GM10248 (cell line): Measurements from ENCODE around the gene SLC6A3.

Experiments
- CTCF ChIA-PET: fragments of 300-600 bp; sonication (Branson Sonifier 250); formaldehyde crosslinking; extraction: SDS; loops from one replicate; lab custom pipeline; 2021; ENCODE audit warnings: antibody characterized with exemption; lab: Yijun Ruan, JAX
- POLR2A ChIA-PET: fragments of 350-650 bp; sonication (Branson Sonifier 250); formaldehyde crosslinking; extraction: SDS; loops from one replicate; lab custom pipeline; 2020; ENCODE audit warnings: antibody characterized with exemption; lab: Yijun Ruan, JAX
- DNase-seq: peaks from one replicate; pipeline ENCODE4 v3.0.0; 2012; ENCODE audit errors: extremely low spot score
- TF ChIP-seq, protein P1 (sequence below): IDR thresholded peaks from 2 replicates; pipeline ENCODE4 v1.5.1; 2012; ENCODE audit warnings: mild to moderate bottlenecking, low read depth; ENCODE audit errors: extremely low read depth, missing control alignments, control extremely low read depth

Gene SLC6A3

DNA sequence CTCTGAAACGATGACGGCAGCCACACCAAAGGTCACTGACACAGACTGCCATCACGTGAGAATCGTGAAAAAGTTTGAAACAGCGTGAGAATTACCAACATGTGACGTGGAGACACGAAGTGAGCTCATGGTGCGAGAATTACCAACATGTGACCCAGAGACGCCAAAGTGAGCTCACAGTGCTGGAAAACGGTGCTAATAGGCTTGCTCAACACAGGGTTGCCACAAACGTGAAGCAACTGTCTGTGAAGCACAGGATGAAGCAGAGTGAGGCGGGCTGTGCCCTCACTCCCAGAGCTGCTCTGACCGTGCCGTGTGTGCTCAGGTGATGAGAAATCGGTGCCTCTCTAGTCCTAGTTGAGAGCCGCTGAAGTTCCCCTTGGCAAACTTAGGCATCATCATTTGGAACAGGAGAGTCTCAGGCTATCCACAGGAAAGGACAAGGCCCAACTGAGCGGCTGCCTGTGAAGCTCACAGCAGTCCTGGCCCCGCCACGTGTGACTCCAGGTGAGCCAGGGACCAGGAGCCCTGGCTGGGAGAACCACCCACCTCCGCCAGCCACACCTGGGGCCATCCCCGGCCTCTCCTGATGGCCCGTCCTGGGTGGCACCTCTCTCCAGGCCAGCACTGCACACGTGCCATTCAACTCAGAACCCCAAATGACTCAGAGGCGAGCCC, 29.8 kb upstream of the SLC6A3 start:
- POLR2A ChIA-PET: interaction anchor here (1.2 kb wide), 1 partner anchor 17 kb away, joined by 3 read pairs; no protein-coding TSS in a partner anchor
- CTCF ChIA-PET: interaction anchor here (0.9 to 1.4 kb wide), 3 partner anchors 9 to 48 kb away, joined by 3 to 5 read pairs (median 4); no protein-coding TSS in a partner anchor
- DNase-seq: no peak
- TF ChIP-seq, protein P1, sequence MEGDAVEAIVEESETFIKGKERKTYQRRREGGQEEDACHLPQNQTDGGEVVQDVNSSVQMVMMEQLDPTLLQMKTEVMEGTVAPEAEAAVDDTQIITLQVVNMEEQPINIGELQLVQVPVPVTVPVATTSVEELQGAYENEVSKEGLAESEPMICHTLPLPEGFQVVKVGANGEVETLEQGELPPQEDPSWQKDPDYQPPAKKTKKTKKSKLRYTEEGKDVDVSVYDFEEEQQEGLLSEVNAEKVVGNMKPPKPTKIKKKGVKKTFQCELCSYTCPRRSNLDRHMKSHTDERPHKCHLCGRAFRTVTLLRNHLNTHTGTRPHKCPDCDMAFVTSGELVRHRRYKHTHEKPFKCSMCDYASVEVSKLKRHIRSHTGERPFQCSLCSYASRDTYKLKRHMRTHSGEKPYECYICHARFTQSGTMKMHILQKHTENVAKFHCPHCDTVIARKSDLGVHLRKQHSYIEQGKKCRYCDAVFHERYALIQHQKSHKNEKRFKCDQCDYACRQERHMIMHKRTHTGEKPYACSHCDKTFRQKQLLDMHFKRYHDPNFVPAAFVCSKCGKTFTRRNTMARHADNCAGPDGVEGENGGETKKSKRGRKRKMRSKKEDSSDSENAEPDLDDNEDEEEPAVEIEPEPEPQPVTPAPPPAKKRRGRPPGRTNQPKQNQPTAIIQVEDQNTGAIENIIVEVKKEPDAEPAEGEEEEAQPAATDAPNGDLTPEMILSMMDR: no peak

DNA sequence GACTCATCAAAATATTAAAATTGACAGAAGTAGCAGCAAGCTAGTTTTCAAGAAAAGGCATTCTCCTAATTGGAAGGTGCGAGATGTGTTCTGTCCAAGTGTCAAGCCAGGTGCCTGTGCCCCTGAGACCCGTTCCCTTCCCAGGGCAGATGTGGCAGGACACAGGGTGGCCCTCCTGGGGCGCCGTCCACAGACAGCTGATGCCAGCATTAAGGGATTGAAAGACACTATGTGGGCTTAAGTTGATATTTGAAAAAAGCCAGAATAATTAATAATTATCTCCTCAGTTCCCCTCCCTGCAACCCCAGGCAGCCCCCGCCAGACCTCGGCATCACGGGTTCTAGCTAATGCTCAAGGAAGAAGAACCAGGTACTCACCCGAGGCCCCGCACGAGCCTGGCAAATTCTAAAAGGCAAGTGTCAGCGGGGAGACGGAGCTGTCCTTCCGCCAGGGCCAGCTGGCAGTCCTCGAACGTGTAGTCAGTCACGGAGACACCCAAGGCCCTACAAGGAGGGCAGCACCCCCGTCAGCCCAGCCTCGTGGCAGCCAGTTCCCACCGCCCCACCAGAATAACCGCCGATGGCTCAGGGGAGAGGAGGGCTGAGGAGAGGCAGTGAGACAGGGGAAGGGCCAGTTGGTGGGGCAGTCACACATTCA, 29.1 kb upstream of the SLC6A3 start:
- ChIA-PET CTCF (interaction anchor here (0.9 to 1.4 kb wide), 2 partner anchors 10 to 13 kb away, joined by 4 to 5 read pairs; no protein-coding TSS in a partner anchor), POLR2A (no interaction called here)
- DNase-seq: no peak
- TF ChIP-seq, protein P1: no peak

DNA sequence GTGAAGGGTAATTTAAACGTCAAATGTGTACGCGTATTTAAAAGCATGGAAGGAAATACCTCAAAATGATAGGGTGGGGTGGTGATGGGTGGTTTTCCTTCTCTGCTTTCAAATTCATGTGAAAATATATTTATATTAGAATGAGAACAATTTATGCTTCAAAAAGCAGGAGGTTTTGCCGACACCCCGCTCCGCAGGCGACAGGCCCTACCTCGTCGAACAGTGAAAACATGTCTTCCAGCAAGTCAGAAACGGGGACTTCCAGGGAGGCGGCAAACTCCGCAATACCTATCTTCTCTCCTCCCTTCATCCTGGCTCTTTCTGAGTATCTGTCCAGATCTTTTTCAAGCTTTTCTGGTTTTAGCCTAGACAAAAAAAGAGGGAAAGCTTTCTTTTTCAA, 28.5 kb upstream of the SLC6A3 start:
- CTCF ChIA-PET: interaction anchor here (1.4 kb wide), 1 partner anchor 10 kb away, joined by 5 read pairs; no protein-coding TSS in a partner anchor

DNA sequence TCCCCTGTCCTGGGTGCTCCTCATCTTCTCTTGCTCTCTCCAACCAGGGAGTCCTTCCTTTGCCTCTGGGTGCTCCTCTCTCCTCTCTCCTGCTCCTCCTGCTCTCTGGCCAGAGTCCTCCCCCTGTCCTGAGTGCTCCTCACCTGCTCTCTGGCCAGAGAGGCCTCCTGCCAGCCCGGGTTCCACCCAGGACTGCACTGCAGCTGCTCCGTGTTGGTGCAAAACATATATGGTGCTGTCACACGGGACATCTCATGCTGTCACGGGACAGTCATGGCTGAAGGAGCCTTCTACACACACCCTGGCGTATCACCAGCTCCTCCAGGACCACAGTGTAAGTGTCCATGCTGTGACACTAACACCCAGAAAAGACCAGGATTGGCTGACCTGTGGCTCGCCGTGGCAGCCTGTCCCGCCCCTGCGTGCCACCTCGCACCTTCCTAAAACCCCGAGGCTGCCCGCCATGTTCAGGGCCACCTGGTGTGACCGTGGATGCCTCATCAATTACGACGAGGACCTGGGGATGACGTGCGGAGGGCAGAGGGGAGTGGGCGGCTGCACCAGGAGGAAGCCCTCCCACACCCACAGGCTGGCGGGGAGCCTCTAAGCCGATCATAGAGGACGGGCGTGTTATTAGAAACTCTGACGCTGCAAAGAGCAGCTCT, 27.9 kb upstream of the SLC6A3 start:
- POLR2A ChIA-PET: no interaction called here
- DNase-seq: no peak
- TF ChIP-seq, protein P1: no peak
- CTCF ChIA-PET: no interaction called here

More for the DNA sequence above, 28.5 kb upstream of the SLC6A3 start:
- TF ChIP-seq, protein P1: no peak
- POLR2A ChIA-PET: no interaction called here
- DNase-seq: no peak

DNA sequence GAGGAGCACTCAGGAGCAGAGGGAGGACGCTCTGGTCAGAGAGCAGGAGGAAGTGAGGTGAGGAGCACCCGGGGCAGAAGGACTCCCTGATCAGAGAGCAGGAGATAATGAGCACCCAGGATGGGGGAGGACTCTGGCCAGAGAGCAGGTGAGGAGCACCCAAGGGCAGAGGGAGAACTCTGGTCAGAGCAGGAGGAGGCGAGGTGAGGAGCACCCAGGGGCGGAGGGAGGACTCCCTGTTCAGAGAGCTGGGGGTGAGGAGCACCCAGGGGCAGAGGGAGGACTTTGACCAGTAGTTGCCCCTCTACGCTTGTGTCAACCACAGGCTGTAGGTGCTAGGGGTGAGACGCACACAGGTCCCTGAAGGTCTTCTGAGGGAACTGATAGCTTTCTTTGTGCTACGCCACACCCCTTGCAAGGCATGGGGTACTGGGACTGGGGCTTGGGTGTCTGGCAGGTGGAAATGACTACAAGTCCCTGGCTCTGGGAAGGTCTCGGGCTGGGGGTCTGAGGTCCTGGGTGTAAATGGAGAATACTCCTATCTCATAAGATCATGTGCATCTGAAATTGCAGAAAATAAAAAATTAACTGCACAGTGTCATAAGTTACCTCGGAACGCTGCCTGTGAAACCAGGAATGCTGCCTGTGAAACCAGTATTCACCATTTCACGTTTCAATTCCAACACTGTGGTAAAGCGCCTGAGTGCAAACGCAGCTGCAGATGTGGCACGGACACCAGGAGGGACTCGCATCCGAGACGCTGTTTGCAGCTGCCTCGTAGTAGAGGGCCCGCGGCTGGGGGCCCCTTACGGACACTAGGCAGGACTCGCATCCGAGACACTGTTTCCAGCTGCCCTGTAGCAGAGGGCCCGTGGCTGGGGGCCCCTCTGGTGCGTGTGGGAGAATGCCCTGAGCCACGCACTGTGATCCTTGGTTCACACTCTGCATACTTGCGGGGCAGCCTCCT, 27.0 kb upstream of the SLC6A3 start:
- TF ChIP-seq, protein P1: no peak
- DNase-seq: no peak
- ChIA-PET CTCF (no interaction called here), POLR2A (no interaction called here)
